Activated CD8-positive, alpha-beta memory T cell treated with anti-CD3 and anti-CD28 coated beads for 24 hours (primary cell): Measurements from ENCODE around the gene MRPS18A.

ENCODE experiments used
- DNase-seq: peaks from one replicate; pipeline ENCODE4 v3.0.0-alpha.2; 2020

The MRPS18A gene

DNA sequence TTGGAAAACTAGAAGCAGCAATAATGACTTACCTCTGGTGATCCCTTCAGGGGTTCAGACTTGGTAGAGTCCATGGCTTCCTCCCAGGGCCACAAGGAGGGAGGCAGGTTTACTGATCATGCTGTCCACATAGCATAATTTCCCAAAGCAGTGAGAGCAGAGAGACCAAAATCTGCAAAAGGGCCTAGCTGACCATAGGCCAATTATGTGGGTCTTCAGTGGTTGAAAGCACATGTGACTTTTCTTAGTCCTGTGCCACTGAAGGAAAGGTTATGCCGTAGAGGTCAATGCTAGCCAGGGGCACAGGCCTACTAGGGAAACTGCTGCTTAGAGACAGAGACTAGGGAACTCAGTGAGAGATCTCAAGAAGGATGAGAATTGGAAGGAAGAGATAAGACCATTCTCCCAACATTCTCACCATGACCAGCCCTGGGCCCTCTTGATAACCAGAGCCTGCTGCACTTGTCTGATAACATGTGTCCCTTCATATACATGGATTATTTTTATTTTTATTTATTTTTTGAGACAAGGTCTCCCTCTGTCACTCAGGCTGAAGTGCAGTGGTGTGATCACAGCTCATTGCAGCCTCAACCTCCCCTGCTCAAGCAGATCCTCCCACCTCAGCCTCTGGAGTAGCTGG is 56.5 kb downstream of the MRPS18A start:
- DNase-seq, result no peak

DNA sequence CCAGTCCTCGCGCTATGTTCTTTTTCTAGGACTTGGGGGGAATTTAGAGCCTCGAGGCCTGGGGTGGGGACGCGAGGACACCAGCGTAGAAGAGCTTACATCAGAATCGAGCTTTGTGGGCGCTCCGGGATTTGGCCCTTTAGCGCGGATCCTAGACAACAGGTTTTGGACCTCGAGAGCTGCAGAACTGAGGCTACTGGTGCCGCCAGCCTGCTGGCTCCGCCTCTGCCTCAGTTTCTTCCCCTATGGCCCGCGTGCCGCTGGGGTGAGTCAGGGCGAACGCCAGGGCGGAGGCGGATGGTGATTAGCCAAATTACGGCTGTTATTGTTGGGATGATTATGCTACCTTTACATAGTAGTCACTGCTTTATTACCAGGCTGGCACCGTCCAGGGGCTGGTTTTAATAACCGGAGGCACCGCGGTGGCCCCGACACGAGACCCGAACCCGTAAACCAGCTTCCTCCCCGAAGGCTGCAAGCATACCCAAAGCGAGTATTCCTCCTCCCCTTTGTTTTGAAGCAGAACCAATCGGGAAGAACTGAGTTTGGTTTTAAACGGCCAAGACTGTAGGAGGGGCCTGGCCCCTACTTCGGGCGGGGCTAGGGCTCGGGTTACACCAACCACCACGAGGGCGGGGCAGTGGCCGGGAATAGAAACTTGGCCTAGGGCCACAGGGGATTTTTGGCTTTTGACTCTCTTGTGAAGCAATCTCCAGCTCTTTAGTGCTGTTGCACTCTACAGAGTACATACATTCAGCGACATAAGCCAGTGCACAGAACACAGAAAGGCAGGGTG is 57.9 kb downstream of the MRPS18A start:
- peak; percentile 93 for DNase-seq

DNA sequence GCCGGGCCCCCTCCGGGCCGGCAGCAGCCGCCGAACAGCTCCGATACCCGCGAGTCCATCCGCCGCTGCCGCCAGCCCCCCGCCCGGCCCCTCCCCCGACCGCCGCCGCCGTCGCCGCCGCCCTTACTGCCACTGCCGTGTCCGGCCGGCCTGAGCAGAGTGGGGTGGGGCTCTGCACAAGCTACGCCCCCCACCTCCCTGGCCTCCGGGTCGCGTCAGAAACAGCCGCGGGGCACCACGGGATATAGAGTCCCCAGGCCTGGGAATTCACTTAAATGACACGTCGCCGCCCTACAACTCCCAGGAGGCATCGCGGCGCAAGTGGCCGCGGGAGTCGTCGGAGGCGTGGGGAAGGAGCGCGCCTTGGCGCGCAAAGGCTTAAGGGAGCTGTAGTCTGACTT is 58.5 kb downstream of the MRPS18A start, which contains the start of gene GTPBP2:
Gene GTPBP2, minus strand, starts transcription at position 161 of the 401 bp plus-strand sequence. Its CDS starts 102 bp downstream, at position 59.
- DNase-seq, result peak; percentile 97

DNA sequence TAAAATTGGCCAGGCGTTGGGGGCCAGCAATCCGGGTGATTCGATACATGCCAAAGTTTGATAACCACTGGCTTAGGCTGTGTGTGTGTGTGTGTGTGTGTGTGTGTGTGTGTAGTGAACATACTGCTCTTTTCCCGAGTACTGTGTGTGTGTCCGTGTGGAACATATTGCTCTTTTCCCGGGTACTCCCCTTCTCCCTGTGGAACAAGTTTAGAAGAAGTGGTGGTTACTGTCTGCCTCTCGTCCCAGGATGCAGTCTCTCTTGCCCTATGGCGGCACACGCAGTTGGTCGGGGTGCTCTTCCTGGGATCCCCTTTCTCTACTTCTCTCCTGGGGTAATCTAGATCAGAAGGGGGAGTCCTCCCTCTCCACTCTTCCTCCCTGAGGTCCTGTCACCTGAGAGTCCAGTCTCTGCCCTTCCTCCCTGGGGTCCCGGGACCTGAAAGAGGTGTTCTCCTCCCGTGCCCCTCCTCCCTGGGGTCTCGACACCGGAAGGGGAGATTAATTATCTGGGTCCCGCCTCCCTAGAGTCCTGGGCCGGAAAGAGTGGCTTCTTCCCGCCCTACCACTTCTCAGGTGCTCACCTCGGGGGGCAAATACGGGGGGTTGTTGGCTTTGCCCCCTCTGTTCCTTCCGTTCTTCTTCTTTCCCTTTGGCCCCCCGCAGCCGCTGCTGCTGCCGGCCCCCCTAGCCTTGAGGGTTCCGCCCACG is 59.0 kb downstream of the MRPS18A start:
- peak; percentile 80 for DNase-seq

- no peak for DNase-seq
These were observed 60.4 kb downstream of the MRPS18A start for GRCh38 chr6:43627008-43627825.

DNA sequence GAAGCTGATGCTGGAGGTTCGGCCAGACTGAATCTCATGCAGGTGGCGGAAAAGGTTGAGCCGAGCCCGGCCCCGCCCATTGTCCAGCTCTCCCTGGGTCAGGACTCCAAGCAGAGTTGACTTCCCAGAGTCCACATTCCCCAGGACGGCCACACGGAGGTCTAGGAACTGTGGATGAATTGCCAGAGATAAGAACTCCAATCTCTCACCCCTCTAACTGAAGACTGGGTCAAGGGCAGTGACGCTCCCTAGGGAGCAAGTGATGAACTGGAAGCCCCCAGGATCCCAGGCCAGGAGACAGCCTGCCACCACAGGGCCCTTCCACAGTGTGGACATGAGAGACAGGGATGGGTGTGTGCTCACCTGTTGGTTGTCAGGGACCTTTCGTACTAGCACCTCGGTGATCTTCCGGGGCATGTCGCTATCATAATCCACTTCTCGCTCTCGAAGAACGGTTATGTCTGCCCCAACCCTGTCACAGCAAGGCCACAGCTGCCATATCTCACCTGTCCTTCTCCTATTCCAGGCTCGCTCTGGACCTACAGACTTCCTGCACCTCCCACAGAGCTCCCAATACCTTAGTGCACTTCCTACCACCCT is 62.1 kb downstream of the MRPS18A start:
- no peak for DNase-seq

- DNase-seq, result no peak
These were observed 62.8 kb downstream of the MRPS18A start for GRCh38 chr6:43624786-43625288.

- no peak for DNase-seq
These were observed 63.5 kb downstream of the MRPS18A start for GRCh38 chr6:43623880-43624785.

DNA sequence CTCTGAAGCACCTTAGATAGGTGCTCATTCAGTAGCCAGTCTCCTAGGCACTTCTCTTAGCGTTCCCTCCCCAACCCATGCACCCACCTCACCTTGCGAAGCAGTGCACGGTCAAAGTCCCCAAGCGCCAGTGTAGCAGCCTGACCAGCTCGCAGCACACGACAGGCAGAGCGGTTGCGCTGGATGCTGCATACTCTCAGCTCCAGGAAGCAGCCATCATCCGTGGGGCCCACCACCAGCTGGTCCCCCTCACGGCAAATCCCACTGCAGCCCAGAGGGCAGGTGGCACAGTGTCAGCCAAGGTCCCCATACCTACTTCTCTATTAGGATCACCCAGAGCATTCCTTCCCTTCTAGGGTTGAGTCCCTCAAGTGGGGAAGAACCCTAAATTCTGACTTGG is 65.0 kb downstream of the MRPS18A start:
- DNase-seq, result no peak

DNA sequence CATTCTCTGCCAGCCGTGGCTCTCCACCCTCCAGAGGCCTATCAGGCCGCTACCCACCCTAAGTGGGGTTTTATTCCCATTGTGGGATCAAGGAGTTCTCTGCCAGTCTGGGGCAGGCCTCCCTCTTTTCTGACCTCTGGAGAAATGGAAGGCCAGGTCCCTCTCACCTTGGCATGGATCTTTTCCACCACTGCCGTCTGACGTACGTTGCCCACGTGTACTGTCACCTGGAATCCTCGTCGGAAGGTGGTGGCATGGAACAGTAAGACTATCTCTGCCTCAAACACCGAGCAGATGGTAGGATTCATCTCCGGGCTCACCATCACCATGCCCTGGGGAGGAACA is 65.8 kb downstream of the MRPS18A start:
- no peak for DNase-seq
